ENCODE measurements around the gene UPF2. TPM values are rescaled to one million over a fixed set of nuclear protein-coding genes. Genes with fewer than 3 reads are reported as not detected.
A peak's percentile ranks its signal among the peaks of the same experiment; 100 is the strongest.
"Not testable (repeated sequence)": the region's sequence is repeated elsewhere in the genome, so short reads cannot be mapped to it uniquely, and the experiment has no call there.

The UPF2 gene
- total RNA-seq, 1 donor = 19.0 TPM

GRCh38 chr10:12020574-12020973 is 22.0 kb downstream of the UPF2 start:
- H3K4me3 ChIP-seq (ENCODE audit: low read depth, low read length) = no peak overlapping the region
- DNase-seq (ENCODE audit: low read depth) = no peak
- no peak for TF ChIP-seq CTCF (IDR thresholded peaks at IDR 0.05; ENCODE audit: insufficient read depth, low read depth, low read length)

- no peak for TF ChIP-seq CTCF (IDR thresholded peaks at IDR 0.05; ENCODE audit: insufficient read depth, low read depth, low read length)
- DNase-seq (ENCODE audit: low read depth) = peak; percentile 86
- peak overlapping the region; percentile 10 for H3K4me3 ChIP-seq (ENCODE audit: low read depth, low read length)
Observed at GRCh38 chr10:12019283-12019971, 23.2 kb downstream of the UPF2 start.

- DNase-seq (ENCODE audit: low read depth) = peak; percentile 91
- no peak for TF ChIP-seq CTCF (IDR thresholded peaks at IDR 0.05; ENCODE audit: insufficient read depth, low read depth, low read length)
- no peak overlapping the region for H3K4me3 ChIP-seq (ENCODE audit: low read depth, low read length)
Observed at GRCh38 chr10:12018438-12019282, 23.9 kb downstream of the UPF2 start.

GRCh38 chr10:12013926-12014325 is 28.7 kb downstream of the UPF2 start:
- peak; percentile 21 for DNase-seq (ENCODE audit: low read depth)
- no peak overlapping the region for H3K4me3 ChIP-seq (ENCODE audit: low read depth, low read length)
- no peak for TF ChIP-seq CTCF (IDR thresholded peaks at IDR 0.05; ENCODE audit: insufficient read depth, low read depth, low read length)

- peak; percentile 6 for DNase-seq (ENCODE audit: low read depth)
- not testable (repeated sequence) for H3K4me3 ChIP-seq (ENCODE audit: low read depth, low read length)
Observed at GRCh38 chr10:12013391-12013790, 29.2 kb downstream of the UPF2 start.

- DNase-seq (ENCODE audit: low read depth) = no peak
- no peak for TF ChIP-seq CTCF (IDR thresholded peaks at IDR 0.05; ENCODE audit: insufficient read depth, low read depth, low read length)
- no peak overlapping the region for H3K4me3 ChIP-seq (ENCODE audit: low read depth, low read length)
Observed at GRCh38 chr10:12010353-12010752, 32.3 kb downstream of the UPF2 start.

GRCh38 chr10:12008842-12009241 is 33.8 kb downstream of the UPF2 start:
- not testable (repeated sequence) for DNase-seq (ENCODE audit: low read depth); H3K4me3 ChIP-seq (ENCODE audit: low read depth, low read length)

Measured in fibroblast of villous mesenchyme (primary cell).